Neuron (in vitro differentiated cells): ENCODE data around the gene NEMP1.
A peak's percentile ranks its signal among the peaks of the same experiment; 100 is the strongest.
"Not testable (repeated sequence)": the region's sequence is repeated elsewhere in the genome, so short reads cannot be mapped to it uniquely, and the experiment has no call there.

ENCODE experiments used
- H2AFZ ChIP-seq: one replicate; pipeline ENCODE4 v1.6.1; 2013; ENCODE audit warnings: low read depth, mild to moderate bottlenecking, inconsistent platforms, low read length, moderate library complexity
- H3K27me3 ChIP-seq: one replicate; pipeline ENCODE4 v1.6.1; 2013; ENCODE audit warnings: low read length; ENCODE audit not compliant: insufficient read depth
- H3K36me3 ChIP-seq: one replicate; pipeline ENCODE4 v1.6.1; 2013; ENCODE audit warnings: low read length; ENCODE audit not compliant: insufficient read depth
- H3K4me1 ChIP-seq: one replicate; pipeline ENCODE4 v1.6.1; 2013; ENCODE audit warnings: low read length; ENCODE audit not compliant: insufficient read depth
- H3K4me3 ChIP-seq: 2 replicates; pipeline ENCODE4 v1.5.1; 2013; ENCODE audit warnings: mild to moderate bottlenecking, low read length, moderate library complexity
- H3K9me3 ChIP-seq: one replicate; pipeline ENCODE4 v1.6.1; 2013; ENCODE audit warnings: low read length

The NEMP1 gene

GRCh38 chr12:57031789-57032188 is 46.8 kb downstream of the NEMP1 start:
- H3K27me3 ChIP-seq, result peaks cover 16% of the 10 kb centered on the region
- H3K36me3 ChIP-seq, result no peaks in the 10 kb centered on the region
- no peaks in the 10 kb centered on the region for H3K9me3 ChIP-seq
- H3K4me1 ChIP-seq, result peaks cover 9% of the 10 kb centered on the region
- H2AFZ ChIP-seq, result peak overlapping the region; percentile 33
- no peak overlapping the region for H3K4me3 ChIP-seq

- Histone ChIP-seq H3K9me3 (no peaks in the 10 kb centered on the region), H3K36me3 (no peaks in the 10 kb centered on the region), H3K4me1 (peaks cover 9% of the 10 kb centered on the region), H3K27me3 (peaks cover 22% of the 10 kb centered on the region), H3K4me3 (no peak overlapping the region), H2AFZ (peak overlapping the region; percentile 33)
Measured at GRCh38 chr12:57031138-57031725, 47.4 kb downstream of the NEMP1 start.

GRCh38 chr12:57029457-57029856 is 49.1 kb downstream of the NEMP1 start:
- H2AFZ ChIP-seq, result no peak overlapping the region
- H3K4me3 ChIP-seq, result no peak overlapping the region
- H3K4me1 ChIP-seq, result peaks cover 9% of the 10 kb centered on the region
- H3K36me3 ChIP-seq, result no peaks in the 10 kb centered on the region
- H3K27me3 ChIP-seq, result peaks cover 21% of the 10 kb centered on the region
- no peaks in the 10 kb centered on the region for H3K9me3 ChIP-seq

GRCh38 chr12:57027805-57028153 is 50.8 kb downstream of the NEMP1 start:
- Histone ChIP-seq H3K4me1 (peaks cover 9% of the 10 kb centered on the region), H3K27me3 (peaks cover 25% of the 10 kb centered on the region), H2AFZ (no peak overlapping the region), H3K9me3 (no peaks in the 10 kb centered on the region), H3K36me3 (no peaks in the 10 kb centered on the region), H3K4me3 (no peak overlapping the region)

- peaks cover 9% of the 10 kb centered on the region for H3K4me1 ChIP-seq
- no peak overlapping the region for H3K4me3 ChIP-seq
- H3K9me3 ChIP-seq, result no peaks in the 10 kb centered on the region
- no peak overlapping the region for H2AFZ ChIP-seq
- H3K27me3 ChIP-seq, result peaks cover 25% of the 10 kb centered on the region
- no peaks in the 10 kb centered on the region for H3K36me3 ChIP-seq
Measured at GRCh38 chr12:57027011-57027804, 51.4 kb downstream of the NEMP1 start.

- H3K9me3 ChIP-seq, result no peaks in the 10 kb centered on the region
- no peak overlapping the region for H2AFZ ChIP-seq
- no peaks in the 10 kb centered on the region for H3K4me1 ChIP-seq
- no peak overlapping the region for H3K4me3 ChIP-seq
- H3K27me3 ChIP-seq, result peaks cover 25% of the 10 kb centered on the region
- no peaks in the 10 kb centered on the region for H3K36me3 ChIP-seq
Measured at GRCh38 chr12:57025196-57025595, 53.4 kb downstream of the NEMP1 start.

- not testable (repeated sequence) for H3K9me3 ChIP-seq, H3K4me1 ChIP-seq, H2AFZ ChIP-seq, H3K36me3 ChIP-seq, H3K4me3 ChIP-seq
- H3K27me3 ChIP-seq, result peaks cover 24% of the 10 kb centered on the region
Measured at GRCh38 chr12:57022324-57022723, 56.3 kb downstream of the NEMP1 start.

GRCh38 chr12:57019983-57020719 is 58.4 kb downstream of the NEMP1 start:
- Histone ChIP-seq H3K9me3 (no peaks in the 10 kb centered on the region), H3K36me3 (no peaks in the 10 kb centered on the region), H3K4me3 (no peak overlapping the region), H3K4me1 (no peaks in the 10 kb centered on the region), H2AFZ (no peak overlapping the region), H3K27me3 (peaks cover 14% of the 10 kb centered on the region)

- no peaks in the 10 kb centered on the region for H3K9me3 ChIP-seq
- H3K27me3 ChIP-seq, result peaks cover 15% of the 10 kb centered on the region
- H3K4me1 ChIP-seq, result no peaks in the 10 kb centered on the region
- H3K4me3 ChIP-seq, result no peak overlapping the region
- no peaks in the 10 kb centered on the region for H3K36me3 ChIP-seq
- no peak overlapping the region for H2AFZ ChIP-seq
Measured at GRCh38 chr12:57018906-57019305, 59.7 kb downstream of the NEMP1 start.

GRCh38 chr12:57018353-57018752 is 60.2 kb downstream of the NEMP1 start:
- not testable (repeated sequence) for H2AFZ ChIP-seq, H3K4me1 ChIP-seq, H3K4me3 ChIP-seq, H3K9me3 ChIP-seq, H3K36me3 ChIP-seq
- peaks cover 15% of the 10 kb centered on the region for H3K27me3 ChIP-seq

GRCh38 chr12:57016348-57016747 is 62.2 kb downstream of the NEMP1 start, which contains the start of gene TAC3:
Gene TAC3 (minus strand): TSS chr12:57016529. CDS start chr12:57015797, 732 bp downstream.
- Histone ChIP-seq H3K4me1 (no peaks in the 10 kb centered on the region), H3K9me3 (no peaks in the 10 kb centered on the region), H2AFZ (no peak within 1 kb of the TSS), H3K27me3 (peaks cover 20% of the 10 kb centered on the region), H3K36me3 (no peaks in the 10 kb centered on the region), H3K4me3 (no peak within 1 kb of the TSS)

- Histone ChIP-seq H3K4me3 (no peak overlapping the region), H3K27me3 (peaks cover 16% of the 10 kb centered on the region), H3K4me1 (peaks cover 6% of the 10 kb centered on the region), H2AFZ (no peak overlapping the region), H3K36me3 (no peaks in the 10 kb centered on the region), H3K9me3 (no peaks in the 10 kb centered on the region)
Measured at GRCh38 chr12:57012600-57013465, 65.8 kb downstream of the NEMP1 start.
